CD14-positive monocyte (primary cell): ENCODE measurements around the gene BCR. TPM values are rescaled to one million over a fixed set of nuclear protein-coding genes. Genes with fewer than 3 reads are reported as not detected.

Experiments used
- DNase-seq, 3 donors: peaks; one replicate each; pipeline ENCODE4 v3.0.0-alpha.2; 2011 to 2022
- H2AFZ ChIP-seq: 2 replicates; pipeline ENCODE4 v1.6.0; 2012; ENCODE audit warnings: mild to moderate bottlenecking, low read depth, low read length, inconsistent platforms; ENCODE audit not compliant: insufficient read depth, poor library complexity, severe bottlenecking
- H3K27ac ChIP-seq, 2 donors: 1 replicate in 1 of 2; 2 replicates in 1 of 2; pipeline ENCODE4 v1.5.1; 2012 to 2013; ENCODE audit warnings: low read length in 2 of 2, control low read depth in 1 of 2, inconsistent platforms in 1 of 2, low read depth in 1 of 2, mild to moderate bottlenecking in 1 of 2
- H3K27me3 ChIP-seq, 2 donors: one replicate each; pipeline versions ENCODE4 v1.6.0 to v1.6.1; 2011 to 2013; ENCODE audit warnings: low read length in 2 of 2; ENCODE audit not compliant: control insufficient read depth in 2 of 2, insufficient read depth in 2 of 2
- H3K36me3 ChIP-seq, 2 donors: replicated peaks in 1 of 2; 1 replicate in 1 of 2; 2 replicates in 1 of 2; pipeline versions ENCODE4 v1.5.1 to v1.6.1; 2012 to 2013; ENCODE audit warnings: low read length in 2 of 2, control low read depth in 1 of 2, inconsistent platforms in 1 of 2, mild to moderate bottlenecking in 1 of 2; ENCODE audit not compliant: insufficient read depth in 2 of 2, control insufficient read depth in 1 of 2
- H3K4me1 ChIP-seq, 2 donors: 1 replicate in 1 of 2; 2 replicates in 1 of 2; pipeline versions ENCODE4 v1.5.1 to v1.6.1; 2012 to 2013; ENCODE audit warnings: low read length in 2 of 2, control low read depth in 1 of 2, inconsistent platforms in 1 of 2, mild to moderate bottlenecking in 1 of 2, moderate library complexity in 1 of 2; ENCODE audit not compliant: insufficient read depth in 2 of 2, control insufficient read depth in 1 of 2
- H3K4me2 ChIP-seq: replicated peaks from 2 replicates; pipeline ENCODE3; 2012; ENCODE audit warnings: low read length, moderate library complexity, mild to moderate bottlenecking; ENCODE audit not compliant: poor library complexity, severe bottlenecking; ENCODE audit errors: extremely low read depth
- H3K4me3 ChIP-seq, 3 experiments: fragments of 200-600 bp in 1 of 3; sonication (generic) in 1 of 3; replicated peaks in 1 of 3; 1 replicate in 2 of 3; 2 replicates in 1 of 3; pipeline ENCODE4 v1.5.1; 2011 to 2013; ENCODE audit warnings: low read length in 3 of 3, mild to moderate bottlenecking in 3 of 3, control low read depth in 2 of 3, low read depth in 2 of 3, inconsistent platforms in 1 of 3, moderate library complexity in 1 of 3
- H3K79me2 ChIP-seq: 2 replicates; pipeline ENCODE4 v1.6.0; 2012; ENCODE audit warnings: mild to moderate bottlenecking, control low read depth, inconsistent platforms, low read length, moderate library complexity; ENCODE audit not compliant: insufficient read depth
- H3K9ac ChIP-seq: 2 replicates; pipeline ENCODE4 v1.6.0; 2017; ENCODE audit warnings: low read length, mild to moderate bottlenecking; ENCODE audit not compliant: insufficient read depth, poor library complexity, severe bottlenecking
- H3K9me3 ChIP-seq, 2 donors: replicated peaks in 1 of 2; 1 replicate in 1 of 2; 2 replicates in 1 of 2; pipeline versions ENCODE4 v1.5.1 to v1.6.1; 2012 to 2013; ENCODE audit warnings: low read length in 2 of 2, control low read depth in 1 of 2; ENCODE audit not compliant: control insufficient read depth in 1 of 2, insufficient read depth in 1 of 2
- H4K20me1 ChIP-seq: 2 replicates; pipeline ENCODE4 v1.6.0; 2012; ENCODE audit warnings: mild to moderate bottlenecking, low read length, control low read depth, moderate library complexity; ENCODE audit not compliant: insufficient read depth
- H3K27ac Mint-ChIP-seq, 7 donors: one replicate each; pipeline ENCODE4 v1.8.0; 2020; ENCODE audit warnings: mild to moderate bottlenecking in 7 of 7, mixed read lengths in 7 of 7, moderate library complexity in 6 of 7, inconsistent platforms in 2 of 7
- H3K27me3 Mint-ChIP-seq, 3 donors: one replicate each; pipeline ENCODE4 v1.8.0; 2021 to 2022; ENCODE audit warnings: low read depth in 3 of 3, mild to moderate bottlenecking in 3 of 3, mixed read lengths in 3 of 3, moderate library complexity in 3 of 3, inconsistent platforms in 1 of 3
- H3K36me3 Mint-ChIP-seq, 2 donors: one replicate each; pipeline ENCODE4 v1.8.0; 2020; ENCODE audit warnings: mixed read lengths in 2 of 2, inconsistent platforms in 1 of 2, mild to moderate bottlenecking in 1 of 2
- H3K4me1 Mint-ChIP-seq: one replicate; pipeline ENCODE4 v1.8.0; 2020; ENCODE audit warnings: mild to moderate bottlenecking, mixed read lengths
- H3K4me3 Mint-ChIP-seq, 2 donors: one replicate each; pipeline ENCODE4 v1.8.0; 2020; ENCODE audit warnings: mild to moderate bottlenecking in 2 of 2, mixed read lengths in 2 of 2, moderate library complexity in 1 of 2
- H3K9me3 Mint-ChIP-seq, 7 donors: one replicate each; pipeline ENCODE4 v1.8.0; 2020 to 2022; ENCODE audit warnings: mixed read lengths in 7 of 7, mild to moderate bottlenecking in 6 of 7, moderate library complexity in 6 of 7, inconsistent platforms in 2 of 7
- WGBS: methylation state at CpG from one replicate; pipeline ENCODE4 v1.1.5; 2013; ENCODE audit warnings: missing lambda C conversion rate; ENCODE audit not compliant: insufficient coverage; 5-methylcytosine and 5-hydroxymethylcytosine counted together
- intact Hi-C, 2 donors: fragments of 100-400 bp; cut with micrococcal nuclease; formaldehyde crosslinking; loops; one replicate each; pipeline versions ENCODE4 v1.15.0 to v1.15.1; 2023
- polyA plus RNA-seq, 3 donors: library from polyadenylated mRNA; depleted of rRNA in 1 of 3; unstranded in 2 of 3; stranded (reverse) in 1 of 3; fragments of 300-500 nt in 2 of 3; fragments of >200 nt in 1 of 3; fragmentation: Illumina TruSeq in 2 of 3; gene quantifications; 1 replicate in 2 of 3; 2 replicates in 1 of 3; pipeline ENCODE4 v1.2.3, GENCODE V29; 2012 to 2021
- TF ChIP-seq, protein P1 (sequence below): fragments of 200-600 bp; IDR thresholded peaks from one replicate; pipeline ENCODE4 v1.8.0; 2022; ENCODE audit warnings: antibody characterized with exemption, mild to moderate bottlenecking

BCR gene
- polyA plus RNA-seq, 3 donors: 0.97 to 20.9 (median 0.97) TPM

- Histone ChIP-seq H3K36me3 (no peaks in the 10 kb centered on the region), H3K4me3 (peak overlapping the region; percentile 2 to 62 (median 9)), H3K79me2 (peaks cover 92% of the 10 kb centered on the region), H3K27ac (peak overlapping the region; percentile 68 to 87), H3K4me2 (peak overlapping the region; percentile 70), H3K27me3 (no peaks in the 10 kb centered on the region), H2AFZ (no peak overlapping the region), H3K9ac (peak overlapping the region; percentile 56), H3K9me3 (no peaks in the 10 kb centered on the region), H3K4me1 (peaks cover 98 to 100% of the 10 kb centered on the region in 2 donors), H4K20me1 (peaks cover 43% of the 10 kb centered on the region)
- WGBS: 2% methylated on average over 9 of the region's 12 CpGs
- Mint-ChIP-seq H3K4me3 (peak overlapping the region; percentile 81 to 93), H3K4me1 (peaks cover 100% of the 10 kb centered on the region), H3K9me3 (no peaks in the 10 kb centered on the region), H3K36me3 (peaks cover 0 to 2% of the 10 kb centered on the region in 2 donors), H3K27me3 (peaks cover 0 to 5% (median 2%) of the 10 kb centered on the region in 3 donors), H3K27ac (peak overlapping the region; percentile 87 to 95 (median 94))
- peak; percentile 56 to 66 (median 60) for DNase-seq
- TF ChIP-seq, protein P1, sequence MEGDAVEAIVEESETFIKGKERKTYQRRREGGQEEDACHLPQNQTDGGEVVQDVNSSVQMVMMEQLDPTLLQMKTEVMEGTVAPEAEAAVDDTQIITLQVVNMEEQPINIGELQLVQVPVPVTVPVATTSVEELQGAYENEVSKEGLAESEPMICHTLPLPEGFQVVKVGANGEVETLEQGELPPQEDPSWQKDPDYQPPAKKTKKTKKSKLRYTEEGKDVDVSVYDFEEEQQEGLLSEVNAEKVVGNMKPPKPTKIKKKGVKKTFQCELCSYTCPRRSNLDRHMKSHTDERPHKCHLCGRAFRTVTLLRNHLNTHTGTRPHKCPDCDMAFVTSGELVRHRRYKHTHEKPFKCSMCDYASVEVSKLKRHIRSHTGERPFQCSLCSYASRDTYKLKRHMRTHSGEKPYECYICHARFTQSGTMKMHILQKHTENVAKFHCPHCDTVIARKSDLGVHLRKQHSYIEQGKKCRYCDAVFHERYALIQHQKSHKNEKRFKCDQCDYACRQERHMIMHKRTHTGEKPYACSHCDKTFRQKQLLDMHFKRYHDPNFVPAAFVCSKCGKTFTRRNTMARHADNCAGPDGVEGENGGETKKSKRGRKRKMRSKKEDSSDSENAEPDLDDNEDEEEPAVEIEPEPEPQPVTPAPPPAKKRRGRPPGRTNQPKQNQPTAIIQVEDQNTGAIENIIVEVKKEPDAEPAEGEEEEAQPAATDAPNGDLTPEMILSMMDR: no peak
- intact Hi-C loops: loop anchor here (2.0 to 5.0 kb wide), 2 partner anchors 37 to 38 kb away; partner anchors contain the start of gene BCR (in 1 of the 2)
Observed at GRCh38 chr22:23219822-23220484, 39.6 kb downstream of the BCR start.

- H3K4me1 Mint-ChIP-seq: peaks cover 100% of the 10 kb centered on the region
- peaks cover 100% of the 10 kb centered on the region in 2 donors for H3K4me1 ChIP-seq
- TF ChIP-seq, protein P1: no peak
- DNase-seq: peak; percentile 56 to 64 (median 63)
- no peaks in the 10 kb centered on the region for H3K27me3 ChIP-seq
- H3K27me3 Mint-ChIP-seq: peaks cover 0 to 5% (median 2%) of the 10 kb centered on the region in 3 donors
- H3K27ac Mint-ChIP-seq: peak overlapping the region; percentile 87 to 95 (median 94)
- peak overlapping the region; percentile 70 for H3K4me2 ChIP-seq
- whole genome bisulfite sequencing: 21% methylated on average over 4 of the region's 11 CpGs
- intact Hi-C loops: no loop called here
- peak overlapping the region; percentile 61 to 85 for H3K4me3 Mint-ChIP-seq
- H3K36me3 ChIP-seq: no peaks in the 10 kb centered on the region
- no peaks in the 10 kb centered on the region for H3K9me3 Mint-ChIP-seq
- H3K9ac ChIP-seq: peak overlapping the region; percentile 25
- peaks cover 35% of the 10 kb centered on the region for H4K20me1 ChIP-seq
- H3K79me2 ChIP-seq: peaks cover 92% of the 10 kb centered on the region
- H2AFZ ChIP-seq: peak overlapping the region; percentile 1
- H3K4me3 ChIP-seq: peak overlapping the region in 1 of 3 experiments; percentile 62
- no peaks in the 10 kb centered on the region for H3K9me3 ChIP-seq
- peaks cover 0 to 2% of the 10 kb centered on the region in 2 donors for H3K36me3 Mint-ChIP-seq
- H3K27ac ChIP-seq: peak overlapping the region; percentile 68 to 87
Observed at GRCh38 chr22:23220485-23221350, 40.4 kb downstream of the BCR start.
